ENCODE data around the gene CELF3. TPM values are rescaled to one million over a fixed set of nuclear protein-coding genes. Genes with fewer than 3 reads are reported as not detected.

The CELF3 gene
- total RNA-seq, 1 donor from 2014 or later, result not detected

DNA sequence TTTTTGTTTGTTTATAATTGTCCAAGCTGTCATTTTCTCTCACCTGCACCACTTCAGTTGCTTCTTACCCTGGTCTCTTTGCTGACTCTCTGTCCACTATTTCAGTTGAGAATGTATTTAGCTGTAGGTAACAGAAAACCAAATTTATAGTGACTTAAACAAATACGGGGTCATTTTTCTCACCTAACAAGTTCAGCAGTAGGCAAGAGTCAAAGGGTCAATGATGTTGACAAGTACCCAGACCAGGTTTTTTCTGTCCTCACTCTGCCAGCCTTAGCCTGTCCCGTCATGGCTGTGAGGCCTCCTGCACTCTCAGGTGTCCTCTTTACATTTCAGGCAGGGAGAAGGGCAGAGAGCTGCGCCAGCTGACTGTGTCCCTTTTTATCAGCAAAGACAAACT lies 16.5 kb upstream of the CELF3 start:
- DNase-seq (ENCODE audit: low spot score), result no peak
- no peaks in the 10 kb centered on the region for H3K36me3 Mint-ChIP-seq (ENCODE audit: low read depth)
- no peak overlapping the region for H3K27ac Mint-ChIP-seq
- peaks cover 12% of the 10 kb centered on the region for H3K9me3 Mint-ChIP-seq
- intact Hi-C loops (cut with micrococcal nuclease), result no loop called here
- peaks cover 5% of the 10 kb centered on the region for H3K27me3 Mint-ChIP-seq (ENCODE audit: insufficient read depth)
- H3K4me3 Mint-ChIP-seq, result no peak overlapping the region
- no peaks in the 10 kb centered on the region for H3K4me1 Mint-ChIP-seq (ENCODE audit: low read depth)

DNA sequence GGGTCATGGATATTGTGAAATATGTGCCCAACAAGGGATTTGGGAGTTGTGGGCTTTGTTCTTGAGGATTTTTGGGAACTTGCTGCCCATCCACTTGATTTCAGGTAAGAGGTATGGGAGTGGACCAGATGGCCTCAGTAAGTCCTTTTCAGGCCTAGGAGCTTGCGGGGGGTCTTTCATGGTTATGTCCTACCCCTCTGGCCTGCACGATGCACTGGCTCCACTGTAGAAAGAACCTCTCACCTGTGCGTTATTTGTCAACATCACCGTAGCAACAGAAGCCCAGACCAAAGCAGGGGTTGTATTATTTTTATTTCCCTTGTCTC lies 13.3 kb upstream of the CELF3 start:
- DNase-seq (ENCODE audit: low spot score), result no peak
- Mint-ChIP-seq H3K4me1 (ENCODE audit: low read depth) (no peaks in the 10 kb centered on the region), H3K27me3 (ENCODE audit: insufficient read depth) (peaks cover 11% of the 10 kb centered on the region), H3K4me3 (no peak overlapping the region), H3K9me3 (no peaks in the 10 kb centered on the region), H3K27ac (no peak overlapping the region), H3K36me3 (ENCODE audit: low read depth) (no peaks in the 10 kb centered on the region)
- intact Hi-C loops (cut with micrococcal nuclease), result no loop called here

DNA sequence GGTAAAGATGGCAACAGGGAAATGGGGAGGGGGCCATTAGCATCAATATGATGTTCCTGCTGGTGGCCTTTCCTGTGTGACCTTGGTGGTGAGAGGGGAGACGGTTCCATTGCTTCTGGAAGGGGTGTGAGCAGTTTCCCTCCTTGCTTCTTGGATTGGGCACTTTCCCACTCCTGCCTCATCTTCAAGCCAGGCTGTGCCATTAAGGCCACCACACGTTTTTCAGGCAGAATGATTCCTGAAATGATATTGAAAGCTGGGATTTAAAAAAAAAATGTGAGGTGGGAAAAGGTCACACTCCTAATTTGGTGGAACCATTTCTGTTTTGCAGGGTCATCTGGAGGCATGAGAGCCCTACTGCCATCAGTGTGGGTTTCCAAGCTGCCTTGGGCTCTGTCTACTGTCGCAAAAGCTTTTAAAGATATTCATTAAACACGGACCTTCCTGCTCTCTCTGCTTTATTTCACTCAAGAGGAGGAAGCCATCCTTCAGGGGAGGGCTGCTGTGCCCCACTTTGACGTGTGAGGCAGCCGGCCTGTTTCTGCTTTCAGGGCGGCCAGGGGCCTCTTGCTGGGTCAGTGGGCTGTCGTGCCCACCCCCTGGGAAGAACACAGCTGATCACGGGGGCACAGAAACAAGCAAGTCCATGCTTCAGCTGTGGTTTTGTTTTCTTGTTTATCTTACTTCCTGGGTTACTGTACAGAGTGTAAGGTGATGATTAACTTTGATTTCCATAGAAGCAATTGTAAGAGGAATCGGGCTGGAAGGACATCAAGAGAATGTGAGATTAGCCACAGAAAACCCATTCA lies 12.8 kb upstream of the CELF3 start:
- Mint-ChIP-seq H3K4me1 (ENCODE audit: low read depth) (no peaks in the 10 kb centered on the region), H3K36me3 (ENCODE audit: low read depth) (no peaks in the 10 kb centered on the region), H3K27me3 (ENCODE audit: insufficient read depth) (peaks cover 16% of the 10 kb centered on the region), H3K27ac (no peak overlapping the region), H3K9me3 (no peaks in the 10 kb centered on the region), H3K4me3 (no peak overlapping the region)
- no peak for DNase-seq (ENCODE audit: low spot score)
- intact Hi-C loops (cut with micrococcal nuclease), result no loop called here

DNA sequence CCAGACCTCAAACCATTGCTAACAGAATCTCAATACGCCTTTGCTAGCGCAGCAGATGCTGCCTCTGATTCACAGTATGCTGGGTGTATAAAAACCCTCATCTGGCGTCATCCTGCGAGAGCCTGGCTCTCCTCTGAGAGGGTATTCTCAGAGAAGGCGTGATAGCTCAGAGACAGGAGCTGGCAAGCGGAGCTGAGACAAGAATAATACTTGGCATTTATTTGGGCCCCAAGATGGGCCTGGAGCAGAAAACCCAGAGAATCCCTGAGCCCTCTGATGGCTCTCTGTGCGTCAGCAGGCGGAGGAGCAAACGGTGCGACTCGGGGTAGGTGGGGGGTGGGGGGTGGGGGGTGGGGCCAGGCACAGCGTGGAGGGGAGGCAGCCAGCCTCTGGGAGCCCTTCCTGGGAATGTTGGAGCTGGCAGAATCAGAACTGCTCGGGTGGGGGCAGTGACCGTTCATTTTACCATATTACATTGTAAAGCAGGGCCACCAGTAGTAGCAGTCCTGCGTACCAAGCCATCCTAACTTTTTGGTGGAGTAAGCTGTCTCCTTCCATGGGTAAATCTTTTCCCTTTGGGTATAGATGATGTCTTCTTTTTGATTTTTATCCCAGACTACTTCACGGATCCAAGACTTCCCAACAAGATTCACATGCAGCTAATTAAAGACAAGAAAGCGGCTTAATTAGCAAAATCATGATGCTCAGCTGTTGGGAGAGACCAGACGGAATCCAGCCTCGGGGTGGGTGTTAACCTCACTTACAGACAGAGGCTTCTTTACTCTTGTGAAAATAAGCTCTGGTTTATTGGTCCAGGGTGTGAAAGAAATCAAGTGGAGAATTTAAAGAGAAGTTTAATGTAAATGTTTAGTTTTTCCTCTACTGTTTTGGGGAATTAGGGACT lies 11.8 kb upstream of the CELF3 start:
- no peak for DNase-seq (ENCODE audit: low spot score)
- intact Hi-C loops (cut with micrococcal nuclease), result no loop called here
- Mint-ChIP-seq H3K4me1 (ENCODE audit: low read depth) (no peaks in the 10 kb centered on the region), H3K4me3 (no peak overlapping the region), H3K9me3 (no peaks in the 10 kb centered on the region), H3K27ac (no peak overlapping the region), H3K27me3 (ENCODE audit: insufficient read depth) (peaks cover 23% of the 10 kb centered on the region), H3K36me3 (ENCODE audit: low read depth) (no peaks in the 10 kb centered on the region)

DNA sequence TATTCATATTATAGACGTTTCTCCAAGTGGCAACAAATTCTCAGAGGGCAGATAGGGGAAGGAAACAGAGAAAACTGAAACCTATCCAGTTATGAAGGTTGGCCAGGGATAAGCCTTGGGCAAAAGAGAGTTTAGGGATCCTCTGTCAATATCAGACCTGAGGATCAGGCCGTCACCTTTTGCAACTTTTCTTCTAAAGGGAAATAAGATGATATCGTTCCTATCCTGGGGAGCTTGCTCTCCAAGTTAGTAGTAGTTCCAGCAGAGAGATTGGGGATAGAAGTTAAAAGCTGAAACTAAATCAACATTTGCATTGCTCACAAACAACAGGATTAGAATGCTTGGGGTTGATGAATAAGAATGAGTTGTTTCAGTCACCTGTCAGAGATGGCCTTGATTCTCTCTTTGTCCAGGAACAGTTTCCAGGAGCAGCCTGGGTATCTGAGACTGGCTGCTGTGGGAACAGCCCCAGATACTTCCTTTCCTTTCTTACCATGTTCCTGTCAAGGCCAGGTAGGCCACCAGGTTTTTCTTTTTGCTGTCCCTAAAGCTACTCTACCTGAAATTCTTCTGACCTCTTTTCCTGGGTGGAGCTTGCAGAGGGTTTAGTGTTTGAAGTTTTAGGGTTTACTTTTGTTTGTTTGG lies 7.2 kb upstream of the CELF3 start:
- no peaks in the 10 kb centered on the region for H3K36me3 Mint-ChIP-seq (ENCODE audit: low read depth)
- no peak overlapping the region for H3K27ac Mint-ChIP-seq
- DNase-seq (ENCODE audit: low spot score), result no peak
- no peaks in the 10 kb centered on the region for H3K9me3 Mint-ChIP-seq
- peaks cover 56% of the 10 kb centered on the region for H3K27me3 Mint-ChIP-seq (ENCODE audit: insufficient read depth)
- peaks cover 18% of the 10 kb centered on the region for H3K4me1 Mint-ChIP-seq (ENCODE audit: low read depth)
- intact Hi-C loops (cut with micrococcal nuclease), result loop anchor here (5.0 kb wide), 1 partner anchor 113 kb away; the partner anchor contains the start of gene C2CD4D
- no peak overlapping the region for H3K4me3 Mint-ChIP-seq

DNA sequence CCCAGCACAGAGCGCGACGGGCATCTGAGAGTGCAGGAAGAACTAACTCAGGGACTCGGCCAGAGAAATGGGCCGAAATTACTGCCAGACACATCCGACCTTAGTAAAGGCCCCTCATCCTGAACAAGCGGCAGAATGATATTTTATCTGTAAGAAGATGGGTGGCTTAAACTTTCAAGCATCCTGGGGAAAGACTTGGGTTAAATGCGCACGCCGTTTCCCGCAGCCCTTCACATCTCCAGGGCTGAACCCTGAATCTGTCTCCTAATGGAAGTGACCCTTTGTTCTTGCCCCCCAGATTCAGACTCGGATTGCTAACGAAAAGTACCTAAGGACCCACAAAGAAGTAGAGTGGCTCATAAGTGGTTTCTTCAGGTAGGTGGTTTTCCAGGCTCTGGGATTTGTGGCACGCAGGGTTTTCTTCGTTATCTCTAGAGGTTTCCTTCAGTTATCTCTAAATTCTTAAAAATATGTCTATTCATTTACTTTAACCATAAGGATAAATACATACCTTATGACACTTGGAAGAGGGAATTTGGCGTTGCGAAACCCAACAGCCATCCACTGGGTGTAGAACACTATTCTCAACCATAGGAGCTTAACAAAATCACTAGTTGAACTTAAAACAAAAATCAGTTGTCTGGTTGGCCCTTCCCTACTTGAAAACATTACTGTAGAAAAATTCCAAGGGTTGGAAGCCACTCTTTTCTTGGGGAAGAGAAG lies 5.3 kb upstream of the CELF3 start:
- Mint-ChIP-seq H3K36me3 (ENCODE audit: low read depth) (no peaks in the 10 kb centered on the region), H3K9me3 (no peaks in the 10 kb centered on the region), H3K27me3 (ENCODE audit: insufficient read depth) (peaks cover 72% of the 10 kb centered on the region), H3K4me1 (ENCODE audit: low read depth) (peaks cover 18% of the 10 kb centered on the region), H3K27ac (no peak overlapping the region), H3K4me3 (peak overlapping the region; percentile 77)
- intact Hi-C loops (cut with micrococcal nuclease), result loop anchor here (1.0 to 5.0 kb wide), 4 partner anchors 41 to 182 kb away; partner anchors contain the start of genes C2CD4D, MRPL9 and TUFT1
- DNase-seq (ENCODE audit: low spot score), result no peak

DNA sequence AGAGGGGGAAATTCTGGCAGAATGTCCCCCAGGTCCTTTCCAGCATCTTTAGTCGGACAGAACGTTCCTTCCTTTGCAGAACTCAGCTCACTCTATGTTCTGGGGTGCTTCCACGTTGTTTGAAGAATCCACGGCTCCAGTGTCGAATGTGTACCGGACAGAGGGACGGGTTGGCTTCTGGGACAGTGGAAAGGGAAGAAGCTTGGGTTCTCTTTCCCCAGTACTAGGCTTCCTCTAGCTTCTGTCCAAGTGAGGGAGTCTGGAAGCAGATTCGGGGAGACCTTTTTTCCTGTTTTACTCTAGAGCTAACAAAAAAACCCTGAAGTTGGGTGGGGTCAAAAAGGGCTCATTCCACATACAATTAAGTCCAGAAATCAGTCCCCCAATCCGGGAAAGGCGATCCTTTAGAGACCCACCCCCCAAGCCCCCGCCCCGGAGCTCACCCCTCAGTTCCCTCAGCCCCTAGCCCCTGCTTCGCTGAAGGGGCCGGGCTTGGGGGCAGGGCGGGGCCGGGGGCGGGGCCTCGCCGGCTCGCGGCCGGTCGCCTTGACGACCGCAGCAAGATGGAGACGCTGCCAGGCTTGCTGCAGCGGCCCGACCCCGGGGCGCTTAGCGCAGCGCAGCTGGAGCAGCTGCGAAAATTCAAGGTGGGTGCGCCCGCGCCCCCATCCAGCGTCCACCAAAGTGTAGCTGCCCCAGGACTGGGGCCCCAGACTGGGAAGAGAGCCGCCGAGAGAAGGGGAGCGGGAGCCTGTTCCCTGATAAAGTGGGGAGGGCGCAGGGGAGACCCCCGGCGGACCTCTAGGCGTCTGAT lies 4.6 kb upstream of the CELF3 start, which contains the start of gene RIIAD1:
TSS of gene RIIAD1 (plus strand) at position 549 of the 814 bp plus-strand sequence. CDS start at position 564, 15 bp downstream.
- Mint-ChIP-seq H3K4me1 (ENCODE audit: low read depth) (peaks cover 18% of the 10 kb centered on the region), H3K27me3 (ENCODE audit: insufficient read depth) (peaks cover 76% of the 10 kb centered on the region), H3K36me3 (ENCODE audit: low read depth) (no peaks in the 10 kb centered on the region), H3K27ac (no peak within 1 kb of the TSS), H3K9me3 (no peaks in the 10 kb centered on the region), H3K4me3 (peak within 1 kb of the TSS; percentile 77)
- intact Hi-C loops (cut with micrococcal nuclease), result loop anchor here (1.0 to 5.0 kb wide), 4 partner anchors 42 to 181 kb away; partner anchors contain the start of genes C2CD4D, MRPL9 and TUFT1
- peak; percentile 36 for DNase-seq (ENCODE audit: low spot score)

DNA sequence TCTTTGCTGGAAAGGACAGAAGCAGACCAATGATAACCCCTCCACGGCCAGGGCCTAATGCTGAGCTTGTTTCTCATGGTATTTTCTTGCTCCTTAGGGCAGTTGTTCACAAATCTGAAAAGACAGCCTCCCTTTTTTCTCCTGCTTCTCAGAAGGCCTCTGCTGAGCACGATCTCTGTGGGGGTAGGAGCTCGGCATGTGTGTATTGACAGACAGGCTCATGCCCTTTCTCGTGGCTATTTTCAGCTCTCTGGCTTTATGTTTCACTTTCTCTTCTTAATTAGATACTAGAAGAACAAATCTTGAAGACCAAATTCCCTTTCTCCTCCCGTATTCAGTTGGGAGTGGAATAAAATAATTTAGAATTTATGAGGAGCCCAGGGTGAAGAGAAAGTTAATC lies 4.0 kb upstream of the CELF3 start:
- Mint-ChIP-seq H3K4me1 (ENCODE audit: low read depth) (peaks cover 18% of the 10 kb centered on the region), H3K27ac (no peak overlapping the region), H3K27me3 (ENCODE audit: insufficient read depth) (peaks cover 79% of the 10 kb centered on the region), H3K9me3 (no peaks in the 10 kb centered on the region), H3K4me3 (peak overlapping the region; percentile 77), H3K36me3 (ENCODE audit: low read depth) (no peaks in the 10 kb centered on the region)
- no peak for DNase-seq (ENCODE audit: low spot score)
- intact Hi-C loops (cut with micrococcal nuclease), result loop anchor here (2.0 to 5.0 kb wide), 2 partner anchors 110 to 117 kb away; partner anchors contain the start of gene C2CD4D

DNA sequence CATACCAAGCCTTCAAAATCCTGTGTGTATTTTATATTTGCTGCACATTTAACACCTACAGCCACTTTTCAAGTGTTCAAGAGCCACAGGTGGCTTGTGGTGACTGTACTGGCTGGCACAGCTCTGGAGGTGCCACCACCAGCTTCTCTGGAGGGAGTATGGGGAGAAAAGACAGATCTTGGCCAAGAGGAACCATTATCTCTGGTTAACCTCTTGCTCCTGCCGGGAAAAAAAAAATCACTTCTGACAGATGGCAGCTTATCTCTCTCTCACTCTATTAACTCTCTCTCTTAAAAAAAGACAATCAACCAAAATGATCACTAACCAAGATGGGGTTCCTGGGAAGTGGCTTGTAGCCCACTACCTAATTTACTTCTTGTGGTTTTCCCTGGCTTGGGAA lies 3.5 kb upstream of the CELF3 start:
- peaks cover 18% of the 10 kb centered on the region for H3K4me1 Mint-ChIP-seq (ENCODE audit: low read depth)
- no peak for DNase-seq (ENCODE audit: low spot score)
- H3K27ac Mint-ChIP-seq, result no peak overlapping the region
- peaks cover 83% of the 10 kb centered on the region for H3K27me3 Mint-ChIP-seq (ENCODE audit: insufficient read depth)
- H3K36me3 Mint-ChIP-seq (ENCODE audit: low read depth), result no peaks in the 10 kb centered on the region
- intact Hi-C loops (cut with micrococcal nuclease), result loop anchor here (2.0 to 5.0 kb wide), 2 partner anchors 109 to 117 kb away; partner anchors contain the start of gene C2CD4D
- no peaks in the 10 kb centered on the region for H3K9me3 Mint-ChIP-seq
- peak overlapping the region; percentile 34 for H3K4me3 Mint-ChIP-seq

DNA sequence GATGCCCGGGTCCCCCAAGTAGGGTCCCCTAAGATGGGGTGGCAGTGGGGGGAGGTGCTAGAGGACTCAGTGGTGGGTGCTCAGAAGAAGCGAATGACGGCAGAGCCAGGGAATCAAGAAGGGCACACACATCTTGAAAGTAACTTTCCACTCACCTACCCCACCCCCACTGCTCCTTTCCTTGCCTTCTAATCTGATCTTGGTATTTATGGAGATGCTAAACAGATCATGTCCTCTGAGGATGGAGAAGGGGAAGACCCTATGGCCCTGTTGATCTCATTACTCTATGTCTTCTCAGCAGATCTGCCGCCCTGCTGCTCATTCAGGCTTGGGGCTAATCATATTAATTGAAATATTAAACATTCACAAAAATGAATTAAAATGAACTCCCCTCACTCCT lies 2.1 kb upstream of the CELF3 start:
- Mint-ChIP-seq H3K36me3 (ENCODE audit: low read depth) (no peaks in the 10 kb centered on the region), H3K27me3 (ENCODE audit: insufficient read depth) (peaks cover 82% of the 10 kb centered on the region), H3K27ac (no peak overlapping the region), H3K9me3 (no peaks in the 10 kb centered on the region), H3K4me3 (no peak overlapping the region), H3K4me1 (ENCODE audit: low read depth) (peaks cover 18% of the 10 kb centered on the region)
- DNase-seq (ENCODE audit: low spot score), result no peak
- intact Hi-C loops (cut with micrococcal nuclease), result no loop called here

DNA sequence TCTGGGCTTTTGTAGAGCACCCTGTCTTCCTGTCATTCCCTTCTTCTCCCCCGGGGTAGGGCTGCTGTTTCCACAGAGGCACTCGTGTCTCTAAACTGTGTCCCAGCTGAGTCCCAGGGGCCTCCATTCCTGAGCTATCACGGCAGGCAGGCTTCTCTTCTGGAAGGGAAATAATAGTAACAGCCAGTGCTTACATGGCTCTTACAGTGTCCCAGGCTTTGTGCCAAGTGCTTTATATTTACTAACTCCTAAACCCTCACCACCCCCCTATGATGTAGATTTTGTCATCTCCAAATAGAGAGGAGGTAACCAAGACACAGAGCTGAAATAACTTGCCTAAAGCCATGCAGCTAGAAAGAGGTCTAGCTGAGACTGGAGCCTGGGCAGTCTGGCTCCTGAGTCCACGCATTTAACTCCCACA lies 1.4 kb upstream of the CELF3 start:
- intact Hi-C loops (cut with micrococcal nuclease), result no loop called here
- Mint-ChIP-seq H3K4me3 (no peak overlapping the region), H3K9me3 (no peaks in the 10 kb centered on the region), H3K27me3 (ENCODE audit: insufficient read depth) (peaks cover 75% of the 10 kb centered on the region), H3K36me3 (ENCODE audit: low read depth) (no peaks in the 10 kb centered on the region), H3K27ac (no peak overlapping the region), H3K4me1 (ENCODE audit: low read depth) (peaks cover 18% of the 10 kb centered on the region)
- no peak for DNase-seq (ENCODE audit: low spot score)

All from activated T-helper 1 cell treated with anti-CD3 and anti-CD28 coated beads, Interleukin-12 subunit alpha, Interleukin-12 subunit beta, Interleukin-2, Interleukin-4 antibody, amounts not matched to agents 30 ng/mL and 10 ng/mL and 1 ng/mL, durations not matched to agents 14 hours and 24 hours and 36 hours (primary cell).